HG02610 (cell line): Measurements from ENCODE around the gene PVR.
"Not testable (repeated sequence)": the region's sequence is repeated elsewhere in the genome, so short reads cannot be mapped to it uniquely, and the experiment has no call there.

Experiments
- ATAC-seq: cut with Tn5 transposase; IDR thresholded peaks from one replicate; pipeline ENCODE4 v1.9.1; 2021; ENCODE audit warnings: mild to moderate bottlenecking, moderate library complexity; ENCODE audit not compliant: unreplicated experiment

Gene PVR

GRCh38 chr19:44617110-44617880 is 26.4 kb upstream of the PVR start:
- ATAC-seq: no peak

- no peak for ATAC-seq
Observed at GRCh38 chr19:44618640-44619357, 24.9 kb upstream of the PVR start.

GRCh38 chr19:44620667-44621066 is 23.0 kb upstream of the PVR start:
- ATAC-seq: no peak

GRCh38 chr19:44621367-44621766 is 22.3 kb upstream of the PVR start:
- ATAC-seq: no peak

GRCh38 chr19:44623080-44623479 is 20.6 kb upstream of the PVR start:
- no peak for ATAC-seq

GRCh38 chr19:44623626-44624025 is 20.1 kb upstream of the PVR start:
- no peak for ATAC-seq

GRCh38 chr19:44624840-44625354 is 18.8 kb upstream of the PVR start:
- no peak for ATAC-seq

- not testable (repeated sequence) for ATAC-seq
Observed at GRCh38 chr19:44625637-44626036, 18.1 kb upstream of the PVR start.

GRCh38 chr19:44626048-44626624 is 17.6 kb upstream of the PVR start:
- ATAC-seq: no peak

- no peak for ATAC-seq
Observed at GRCh38 chr19:44627631-44628030, 16.1 kb upstream of the PVR start.

GRCh38 chr19:44628793-44629192 is 14.9 kb upstream of the PVR start:
- no peak for ATAC-seq

GRCh38 chr19:44631611-44632010 is 12.1 kb upstream of the PVR start:
- not testable (repeated sequence) for ATAC-seq

GRCh38 chr19:44634058-44634457 is 9.7 kb upstream of the PVR start:
- ATAC-seq: not testable (repeated sequence)

- ATAC-seq: no peak
Observed at GRCh38 chr19:44634785-44635184, 8.9 kb upstream of the PVR start.

GRCh38 chr19:44635581-44636438 is 7.9 kb upstream of the PVR start:
- ATAC-seq: no peak

GRCh38 chr19:44636439-44637389 is 7.0 kb upstream of the PVR start:
- no peak for ATAC-seq

- no peak for ATAC-seq
Observed at GRCh38 chr19:44637390-44637764, 6.3 kb upstream of the PVR start.

- no peak for ATAC-seq
Observed at GRCh38 chr19:44640518-44640917, 3.2 kb upstream of the PVR start.

- ATAC-seq: no peak
Observed at GRCh38 chr19:44641501-44642265, 2.0 kb upstream of the PVR start.
